GM20000 (cell line): Measurements from ENCODE around the gene SH2D3A.
"Not testable (repeated sequence)": the region's sequence is repeated elsewhere in the genome, so short reads cannot be mapped to it uniquely, and the experiment has no call there.

Experiments used
- DNase-seq: peaks from one replicate; pipeline ENCODE4 v3.0.0; 2012; ENCODE audit warnings: low spot score
- TF ChIP-seq, protein P1 (sequence below): IDR thresholded peaks from 2 replicates; pipeline ENCODE4 v1.5.1; 2012; ENCODE audit warnings: mild to moderate bottlenecking, control low read depth; ENCODE audit errors: extremely low read depth, missing control alignments

SH2D3A gene

DNA sequence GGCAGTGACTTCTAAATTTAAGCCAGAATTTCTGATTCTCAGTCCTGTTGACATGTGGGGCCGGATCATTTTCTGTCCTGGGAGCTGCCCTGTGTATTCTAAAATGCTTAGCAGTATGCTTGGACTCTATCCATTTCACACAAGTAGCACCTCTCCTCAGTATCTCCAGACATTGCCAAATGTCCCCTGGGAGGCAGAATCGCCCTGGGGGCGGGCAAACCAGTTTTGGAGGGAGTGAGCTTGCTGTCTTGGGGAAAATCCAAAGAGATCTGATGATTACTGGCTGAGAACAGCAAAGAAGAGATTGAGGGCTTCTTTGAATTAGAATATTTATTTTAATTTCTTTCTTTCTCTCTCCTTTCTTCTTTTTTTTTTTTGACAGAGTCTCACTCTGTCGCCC is 21.7 kb upstream of the SH2D3A start:
- TF ChIP-seq, protein P1, sequence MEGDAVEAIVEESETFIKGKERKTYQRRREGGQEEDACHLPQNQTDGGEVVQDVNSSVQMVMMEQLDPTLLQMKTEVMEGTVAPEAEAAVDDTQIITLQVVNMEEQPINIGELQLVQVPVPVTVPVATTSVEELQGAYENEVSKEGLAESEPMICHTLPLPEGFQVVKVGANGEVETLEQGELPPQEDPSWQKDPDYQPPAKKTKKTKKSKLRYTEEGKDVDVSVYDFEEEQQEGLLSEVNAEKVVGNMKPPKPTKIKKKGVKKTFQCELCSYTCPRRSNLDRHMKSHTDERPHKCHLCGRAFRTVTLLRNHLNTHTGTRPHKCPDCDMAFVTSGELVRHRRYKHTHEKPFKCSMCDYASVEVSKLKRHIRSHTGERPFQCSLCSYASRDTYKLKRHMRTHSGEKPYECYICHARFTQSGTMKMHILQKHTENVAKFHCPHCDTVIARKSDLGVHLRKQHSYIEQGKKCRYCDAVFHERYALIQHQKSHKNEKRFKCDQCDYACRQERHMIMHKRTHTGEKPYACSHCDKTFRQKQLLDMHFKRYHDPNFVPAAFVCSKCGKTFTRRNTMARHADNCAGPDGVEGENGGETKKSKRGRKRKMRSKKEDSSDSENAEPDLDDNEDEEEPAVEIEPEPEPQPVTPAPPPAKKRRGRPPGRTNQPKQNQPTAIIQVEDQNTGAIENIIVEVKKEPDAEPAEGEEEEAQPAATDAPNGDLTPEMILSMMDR: no peak
- no peak for DNase-seq

DNA sequence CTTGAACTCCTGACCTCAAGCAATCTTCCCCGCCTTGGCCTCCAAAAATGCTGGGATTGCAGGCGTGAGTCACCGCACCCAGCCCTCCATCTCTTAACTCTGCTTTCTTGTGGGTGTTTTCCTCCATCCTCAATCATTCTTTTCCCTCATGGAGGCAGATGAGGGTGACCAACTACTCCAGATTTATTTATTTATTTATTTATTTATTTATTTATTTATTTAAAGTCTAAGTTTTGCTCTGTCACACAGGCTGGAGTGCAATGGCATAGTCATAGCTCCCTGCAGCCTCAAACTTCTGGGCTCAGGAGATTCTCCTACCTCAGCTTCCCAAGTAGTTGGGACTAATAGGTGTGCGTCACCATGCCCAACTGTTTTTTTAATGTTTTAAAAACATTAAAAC is 20.2 kb upstream of the SH2D3A start:
- DNase-seq: no peak
- TF ChIP-seq, protein P1: no peak

DNA sequence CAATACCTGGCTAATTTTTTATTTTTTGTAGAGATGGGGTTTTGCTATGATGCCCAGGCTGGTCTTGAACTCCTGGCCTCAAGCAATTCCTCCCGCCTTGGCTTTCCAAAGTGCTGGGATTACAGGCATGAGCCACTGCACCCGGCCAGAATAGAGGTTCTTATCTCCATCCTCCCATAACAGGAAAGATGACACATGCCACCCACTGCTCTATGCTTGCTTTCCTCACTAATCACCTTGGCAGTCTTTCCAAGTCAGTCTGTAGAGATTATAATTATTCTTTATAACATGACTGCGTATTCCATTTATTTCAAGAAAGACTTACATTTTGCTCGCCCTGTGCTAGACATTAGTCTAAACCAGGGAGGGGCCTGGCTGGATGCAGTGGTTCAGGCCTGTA is 12.0 kb upstream of the SH2D3A start:
- no peak for DNase-seq

DNA sequence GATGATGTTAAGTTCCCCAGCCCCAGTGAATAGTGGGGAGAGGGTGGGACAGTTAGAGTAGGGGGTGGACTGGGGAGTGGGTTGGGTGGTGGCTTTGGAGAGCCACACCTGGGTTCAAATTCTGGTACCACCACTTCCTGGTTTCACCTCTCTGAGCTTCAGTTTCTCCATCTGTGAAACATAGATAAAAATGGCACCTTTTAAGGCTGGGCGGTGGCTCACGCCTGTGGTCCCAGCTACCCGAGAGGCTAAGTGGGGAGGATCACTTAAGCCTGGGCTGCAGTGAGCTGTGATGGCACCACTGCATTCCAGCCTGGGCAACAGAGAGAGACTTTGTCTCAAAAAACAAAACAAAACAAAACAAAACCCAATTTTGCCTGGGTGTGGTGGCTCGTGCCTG is 11.2 kb upstream of the SH2D3A start:
- DNase-seq: no peak
- TF ChIP-seq, protein P1: no peak

More for the DNA sequence above, 12.0 kb upstream of the SH2D3A start:
- TF ChIP-seq, protein P1: no peak

DNA sequence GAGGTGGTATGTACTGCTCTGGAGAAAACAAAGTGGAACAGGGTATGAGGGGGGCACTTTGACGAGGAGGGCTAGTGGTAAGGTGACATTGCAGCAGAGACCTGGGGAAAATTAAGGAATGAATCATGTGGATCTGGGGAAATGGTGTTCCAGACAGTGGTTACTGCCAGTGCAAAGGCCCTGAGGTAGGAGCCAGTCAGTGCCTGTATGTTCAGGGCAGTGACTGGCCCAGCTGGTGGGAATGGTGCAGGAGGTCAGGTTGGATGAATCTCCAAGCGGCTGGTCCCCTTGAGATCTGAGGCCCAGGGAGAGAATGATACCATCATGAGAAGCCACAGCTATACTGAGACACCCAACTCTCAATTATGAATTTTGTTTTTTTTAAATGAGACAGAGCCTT is 10.2 kb upstream of the SH2D3A start:
- TF ChIP-seq, protein P1: no peak
- no peak for DNase-seq

DNA sequence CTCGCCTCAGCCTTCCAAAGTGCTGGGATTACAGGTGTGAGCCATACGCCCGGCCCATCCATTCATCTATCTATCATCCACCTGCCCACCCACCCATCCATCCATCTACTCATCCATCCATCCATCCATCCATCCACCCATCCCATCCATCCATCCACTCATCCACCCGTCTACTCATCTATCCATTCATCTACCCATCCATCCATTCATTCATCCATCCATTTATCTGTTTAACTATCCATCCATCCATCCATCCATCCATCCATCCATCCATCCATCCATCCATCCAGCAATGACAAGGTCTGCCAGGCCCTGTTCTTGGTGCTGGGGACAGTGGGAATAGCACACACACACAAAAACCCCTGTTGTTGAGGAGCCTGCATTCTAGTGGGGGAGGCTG is 9.8 kb upstream of the SH2D3A start:
- TF ChIP-seq, protein P1: no peak
- no peak for DNase-seq

DNA sequence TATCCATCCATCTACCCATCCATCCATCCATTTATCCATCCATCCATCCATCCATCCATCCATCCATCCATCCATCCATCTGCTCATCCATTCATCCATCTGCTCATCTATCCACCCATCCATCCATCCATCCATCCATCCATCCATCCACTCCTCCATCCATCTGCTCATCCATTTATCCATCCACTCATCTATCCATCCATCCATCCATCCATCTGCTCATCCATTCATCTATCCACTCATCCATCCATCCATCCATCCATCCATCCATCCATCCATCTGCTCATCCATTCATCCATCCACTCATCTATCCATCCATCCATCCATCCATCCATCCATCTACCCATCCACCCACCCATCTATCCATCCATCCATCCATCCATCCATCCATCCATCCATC is 8.8 kb upstream of the SH2D3A start:
- DNase-seq: not testable (repeated sequence)

DNA sequence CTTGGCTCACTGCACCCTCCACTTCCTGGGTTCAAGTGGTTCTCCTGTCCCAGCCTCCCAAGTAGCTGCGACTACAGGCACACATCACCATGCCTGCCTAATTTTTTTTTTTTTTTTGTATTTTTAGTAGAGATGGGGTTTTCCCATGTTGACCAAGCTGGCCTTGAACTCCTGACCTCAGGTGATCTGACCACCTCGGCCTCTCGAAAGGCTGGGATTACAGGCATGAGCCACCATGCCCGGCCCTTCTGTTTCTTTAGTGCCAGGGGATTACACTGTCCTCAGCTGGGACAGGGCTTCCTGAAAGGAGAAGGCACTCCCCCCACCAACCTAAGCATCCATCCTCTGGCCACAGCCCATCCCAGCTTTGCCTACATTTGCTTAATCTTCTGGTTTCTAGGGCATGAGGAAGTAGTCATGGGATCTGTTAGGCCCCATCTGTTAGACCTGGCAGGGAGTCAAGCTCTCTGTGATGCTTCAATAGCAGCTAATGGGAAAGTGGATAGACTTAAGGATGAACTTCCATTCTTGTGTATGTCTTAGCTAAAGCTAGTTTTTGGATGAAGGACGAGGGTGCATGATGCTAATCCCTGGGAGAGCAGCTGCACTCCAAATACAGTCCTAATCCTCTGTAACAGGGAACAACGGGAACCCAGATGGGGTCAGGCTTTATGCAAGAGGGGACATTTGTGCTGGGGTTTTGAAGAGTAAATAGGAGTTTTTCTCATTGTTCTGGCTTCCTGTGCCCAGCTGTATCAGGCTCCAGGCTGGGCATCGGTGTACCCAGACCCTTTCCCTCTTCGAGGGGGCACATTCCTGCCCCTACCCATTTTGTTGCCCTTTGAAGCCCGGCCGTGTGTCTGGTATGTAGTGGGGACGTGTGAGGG is 7.8 kb upstream of the SH2D3A start:
- no peak for DNase-seq
- TF ChIP-seq, protein P1: no peak
